Adrenal gland (tissue), 5 donors: ENCODE results near the gene UNC79.

Source experiments
- CTCF ChIP-seq, 6 experiments: fragments of 450-650 bp in 4 of 6; fragments of 200-600 bp in 2 of 6; sonication (generic) in 1 of 6; IDR thresholded peaks; 1 replicate in 5 of 6; 2 replicates in 1 of 6; pipeline versions ENCODE4 v1.5.1 to v1.8.0; 2016 to 2021; ENCODE audit warnings: antibody characterized with exemption in 6 of 6, mild to moderate bottlenecking in 2 of 6, moderate library complexity in 1 of 6
- POLR2A ChIP-seq, 2 donors: fragments of 450-650 bp; IDR thresholded peaks; one replicate each; pipeline ENCODE4 v1.6.1; 2017; ENCODE audit warnings: antibody characterized with exemption in 2 of 2, mild to moderate bottlenecking in 2 of 2, moderate library complexity in 1 of 2
- donor health status: DM: no; HTN: no; CAD: no.

GRCh38 chr14:93712838-93713724, 282.3 kb downstream of the UNC79 start:
- TF ChIP-seq CTCF (IDR thresholded peaks at IDR 0.05): no peak
- TF ChIP-seq POLR2A (IDR thresholded peaks at IDR 0.05): no peak
